Mammary epithelial cell (primary cell): ENCODE results near the gene ATP1B1.

ENCODE experiments used
- EZH2 ChIP-seq: IDR thresholded peaks from 2 replicates; pipeline ENCODE4 v1.6.1; 2012; ENCODE audit warnings: low read length, inconsistent platforms, borderline replicate concordance
- TF ChIP-seq, protein P1 (sequence below), 2 donors: IDR thresholded peaks in 1 of 2; conservative IDR thresholded peaks in 1 of 2; 2 replicates each; pipeline ENCODE4 v1.5.1; 2011 to 2012; ENCODE audit warnings: inconsistent platforms in 2 of 2, low read length in 2 of 2, mild to moderate bottlenecking in 2 of 2, control low read depth in 1 of 2, low read depth in 1 of 2; ENCODE audit not compliant: insufficient read depth in 1 of 2; ENCODE audit errors: extremely low read depth in 1 of 2

DNA sequence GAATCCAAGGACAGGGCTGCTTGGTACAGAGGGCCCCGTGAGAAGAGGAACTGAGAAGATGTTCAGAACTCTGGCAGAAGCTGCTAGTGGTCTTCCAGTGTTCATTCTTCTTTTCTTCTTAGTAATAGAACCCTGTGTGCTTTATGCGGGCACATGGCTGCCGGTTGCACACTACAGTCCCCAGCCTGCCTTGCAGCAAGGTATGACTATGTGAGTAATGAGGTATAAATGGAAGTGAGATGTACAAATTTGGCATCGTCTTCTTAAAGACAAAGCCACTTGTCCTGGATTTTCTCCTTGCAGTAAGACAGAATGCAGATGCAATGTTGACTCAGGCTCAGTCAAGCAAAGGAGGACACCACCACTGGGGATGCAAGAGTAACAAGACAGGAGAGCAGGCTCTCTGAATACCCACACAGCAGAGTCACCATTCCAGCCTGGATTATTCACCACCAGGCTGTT is 15.0 kb upstream of the ATP1B1 start:
- TF ChIP-seq, protein P1, sequence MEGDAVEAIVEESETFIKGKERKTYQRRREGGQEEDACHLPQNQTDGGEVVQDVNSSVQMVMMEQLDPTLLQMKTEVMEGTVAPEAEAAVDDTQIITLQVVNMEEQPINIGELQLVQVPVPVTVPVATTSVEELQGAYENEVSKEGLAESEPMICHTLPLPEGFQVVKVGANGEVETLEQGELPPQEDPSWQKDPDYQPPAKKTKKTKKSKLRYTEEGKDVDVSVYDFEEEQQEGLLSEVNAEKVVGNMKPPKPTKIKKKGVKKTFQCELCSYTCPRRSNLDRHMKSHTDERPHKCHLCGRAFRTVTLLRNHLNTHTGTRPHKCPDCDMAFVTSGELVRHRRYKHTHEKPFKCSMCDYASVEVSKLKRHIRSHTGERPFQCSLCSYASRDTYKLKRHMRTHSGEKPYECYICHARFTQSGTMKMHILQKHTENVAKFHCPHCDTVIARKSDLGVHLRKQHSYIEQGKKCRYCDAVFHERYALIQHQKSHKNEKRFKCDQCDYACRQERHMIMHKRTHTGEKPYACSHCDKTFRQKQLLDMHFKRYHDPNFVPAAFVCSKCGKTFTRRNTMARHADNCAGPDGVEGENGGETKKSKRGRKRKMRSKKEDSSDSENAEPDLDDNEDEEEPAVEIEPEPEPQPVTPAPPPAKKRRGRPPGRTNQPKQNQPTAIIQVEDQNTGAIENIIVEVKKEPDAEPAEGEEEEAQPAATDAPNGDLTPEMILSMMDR (conservative IDR thresholded peaks at IDR 0.05 in 1 of 2, IDR thresholded peaks at IDR 0.05 in 1 of 2; ENCODE audit: extremely low read depth in 1 of 2, insufficient read depth in 1 of 2, low read depth in 1 of 2, low read length in 2 of 2): no peak
- TF ChIP-seq EZH2: no peak
